Liver (tissue), 9 donors: ENCODE data around the gene CASZ1. TPM values are rescaled to one million over a fixed set of nuclear protein-coding genes. Genes with fewer than 3 reads are reported as not detected.

Experiments
- DNase-seq: peaks from one replicate; pipeline ENCODE4 v3.0.0-alpha.2; 2017; ENCODE audit warnings: low spot score
- H3K27ac ChIP-seq, 2 donors: one replicate each; pipeline ENCODE4 v1.7.0; 2013; ENCODE audit warnings: inconsistent platforms in 2 of 2, low read length in 2 of 2, control low read depth in 1 of 2, low read depth in 1 of 2, mild to moderate bottlenecking in 1 of 2
- H3K27me3 ChIP-seq, 4 donors: one replicate each; pipeline versions ENCODE4 v1.6.1 to v1.7.0; 2013; ENCODE audit warnings: low read length in 3 of 4, inconsistent platforms in 1 of 4, mild to moderate bottlenecking in 1 of 4, moderate library complexity in 1 of 4; ENCODE audit not compliant: control insufficient read depth in 4 of 4, insufficient read depth in 4 of 4
- H3K36me3 ChIP-seq, 4 donors: one replicate each; pipeline versions ENCODE4 v1.6.1 to v1.7.0; 2013; ENCODE audit warnings: low read length in 3 of 4, mild to moderate bottlenecking in 3 of 4, low read depth in 1 of 4, moderate library complexity in 1 of 4; ENCODE audit not compliant: control insufficient read depth in 4 of 4, insufficient read depth in 3 of 4
- H3K4me1 ChIP-seq, 4 donors: one replicate each; pipeline versions ENCODE4 v1.6.1 to v1.7.0; 2013; ENCODE audit warnings: low read length in 3 of 4, mild to moderate bottlenecking in 3 of 4, moderate library complexity in 1 of 4; ENCODE audit not compliant: control insufficient read depth in 4 of 4, insufficient read depth in 4 of 4
- H3K4me3 ChIP-seq, 3 donors: one replicate each; pipeline versions ENCODE4 v1.6.1 to v1.7.0; 2013; ENCODE audit warnings: low read length in 3 of 3, control low read depth in 1 of 3, low read depth in 1 of 3, mild to moderate bottlenecking in 1 of 3
- H3K9ac ChIP-seq, 2 donors: one replicate each; pipeline ENCODE4 v1.7.0; 2013; ENCODE audit warnings: low read length in 2 of 2, mild to moderate bottlenecking in 2 of 2, moderate library complexity in 2 of 2, control low read depth in 1 of 2, low read depth in 1 of 2
- H3K9me3 ChIP-seq, 4 donors: one replicate each; pipeline versions ENCODE4 v1.6.1 to v1.7.0; 2013; ENCODE audit warnings: low read length in 3 of 4; ENCODE audit not compliant: control insufficient read depth in 4 of 4
- ATF3 ChIP-seq: IDR thresholded peaks from 2 replicates; pipeline ENCODE4 v1.6.1; 2016; ENCODE audit warnings: antibody characterized with exemption
- CTCF ChIP-seq: fragments of 150-350 bp; IDR thresholded peaks from 2 replicates; pipeline ENCODE4 v1.5.1; 2017; ENCODE audit warnings: improper control_type of control experiment, low read depth, low read length; ENCODE audit not compliant: missing input control
- EGR1 ChIP-seq, 2 donors: IDR thresholded peaks; 2 replicates each; pipeline ENCODE4 v1.6.1; 2016 to 2018; ENCODE audit warnings: antibody characterized with exemption in 2 of 2, low read depth in 2 of 2
- FOXA1 ChIP-seq: IDR thresholded peaks from 2 replicates; pipeline ENCODE4 v1.6.1; 2016; ENCODE audit warnings: antibody characterized with exemption
- FOXA2 ChIP-seq: IDR thresholded peaks from 2 replicates; pipeline ENCODE4 v1.6.1; 2016; ENCODE audit warnings: antibody characterized with exemption
- GABPA ChIP-seq, 2 donors: IDR thresholded peaks in 1 of 2; conservative IDR thresholded peaks in 1 of 2; 2 replicates each; pipeline ENCODE4 v1.6.1; 2016; ENCODE audit warnings: antibody characterized with exemption in 2 of 2, mild to moderate bottlenecking in 1 of 2, moderate library complexity in 1 of 2
- HNF4A ChIP-seq, 2 donors: conservative IDR thresholded peaks; 2 replicates each; pipeline ENCODE4 v1.6.1; 2016; ENCODE audit warnings: antibody characterized with exemption in 2 of 2, mild to moderate bottlenecking in 2 of 2
- HNF4G ChIP-seq: IDR thresholded peaks from 2 replicates; pipeline ENCODE4 v1.6.1; 2016; ENCODE audit warnings: antibody characterized with exemption
- JUND ChIP-seq, 2 donors: IDR thresholded peaks; 2 replicates each; pipeline ENCODE4 v1.6.1; 2016; ENCODE audit warnings: antibody characterized with exemption in 2 of 2
- MAX ChIP-seq: IDR thresholded peaks from 2 replicates; pipeline ENCODE4 v1.6.1; 2016; ENCODE audit warnings: antibody characterized with exemption
- NR2F2 ChIP-seq: IDR thresholded peaks from 2 replicates; pipeline ENCODE4 v1.6.1; 2016; ENCODE audit warnings: antibody characterized with exemption
- RAD21 ChIP-seq, 2 donors: IDR thresholded peaks; 2 replicates each; pipeline ENCODE4 v1.6.1; 2016; ENCODE audit warnings: antibody characterized with exemption in 2 of 2, mild to moderate bottlenecking in 2 of 2
- REST ChIP-seq: IDR thresholded peaks from 2 replicates; pipeline ENCODE4 v1.6.1; 2016; ENCODE audit warnings: antibody characterized with exemption, mild to moderate bottlenecking
- RXRA ChIP-seq, 2 donors: IDR thresholded peaks; 2 replicates each; pipeline ENCODE4 v1.6.1; 2017 to 2018; ENCODE audit warnings: antibody characterized with exemption in 2 of 2, mild to moderate bottlenecking in 1 of 2
- SP1 ChIP-seq: IDR thresholded peaks from 2 replicates; pipeline ENCODE4 v1.6.1; 2018; ENCODE audit warnings: antibody characterized with exemption, mild to moderate bottlenecking
- TAF1 ChIP-seq: conservative IDR thresholded peaks from 2 replicates; pipeline ENCODE4 v1.6.1; 2016; ENCODE audit warnings: antibody characterized with exemption, mild to moderate bottlenecking
- YY1 ChIP-seq: IDR thresholded peaks from 2 replicates; pipeline ENCODE4 v1.6.1; 2016; ENCODE audit warnings: antibody characterized with exemption, mild to moderate bottlenecking
- ZBTB33 ChIP-seq: IDR thresholded peaks from 2 replicates; pipeline ENCODE4 v1.6.1; 2016; ENCODE audit warnings: antibody characterized with exemption
- WGBS: extraction: QIAGEN DNeasy Blood & Tissue Kit; methylation state at CpG from one replicate; pipeline ENCODE4 v1.1.7; 2013; 5-methylcytosine and 5-hydroxymethylcytosine counted together
- polyA plus RNA-seq, 2 donors: library from polyadenylated mRNA; stranded (reverse) in 1 of 2; unstranded in 1 of 2; fragments of 200-250 nt in 1 of 2; fragments of >200 nt in 1 of 2; fragmentation: Nextera tagmentation in 1 of 2; extraction: Ambion mirVana in 1 of 2; gene quantifications; one replicate each; pipeline versions ENCODE4 v1.2.1 to v1.2.3, GENCODE V29; 2013 to 2015
- total RNA-seq, 2 donors: library from RNA; depleted of rRNA; stranded (reverse); fragments of >200 nt; gene quantifications; one replicate each; pipeline ENCODE4 v1.2.3, GENCODE V29; 2014
- donor health status: healthy.
- donor health status: healthy.
- donor health status: healthy.
- donor health status: healthy.
- donor health status: healthy.

The CASZ1 gene
- total and polyA plus RNA-seq, 4 donors: 1.0 to 3.5 (median 1.9) TPM

GRCh38 chr1:10610901-10611600, 185.4 kb downstream of the CASZ1 start (continued):
- TF ChIP-seq ATF3 (no peak), JUND (IDR thresholded peaks at IDR 0.05) (no peak), HNF4A (conservative IDR thresholded peaks at IDR 0.05) (peak; percentile 35 to 54), FOXA1 (no peak)

GRCh38 chr1:10608690-10609089, 187.8 kb downstream of the CASZ1 start:
- Histone ChIP-seq H3K9me3 (no peaks in the 10 kb centered on the region), H3K36me3 (peaks cover 0 to 2% (median 0%) of the 10 kb centered on the region in 4 donors), H3K9ac (no peak overlapping the region), H3K27ac (no peak overlapping the region), H3K4me1 (peaks cover 0 to 2% (median 0%) of the 10 kb centered on the region in 4 donors), H3K4me3 (no peak overlapping the region), H3K27me3 (no peaks in the 10 kb centered on the region)
- DNase-seq: no peak
- TF ChIP-seq GABPA (IDR thresholded peaks at IDR 0.05 in 1 of 2, conservative IDR thresholded peaks at IDR 0.05 in 1 of 2) (no peak), HNF4A (conservative IDR thresholded peaks at IDR 0.05) (no peak), TAF1 (no peak), YY1 (no peak)
- WGBS: 97% methylated on average over 2 of the region's 2 CpGs

- DNase-seq: no peak
- no peaks in the 10 kb centered on the region for H3K27me3 ChIP-seq
- peaks cover 0 to 2% (median 0%) of the 10 kb centered on the region in 4 donors for H3K36me3 ChIP-seq
- no peaks in the 10 kb centered on the region for H3K9me3 ChIP-seq
- TF ChIP-seq REST (no peak), RAD21 (IDR thresholded peaks at IDR 0.05) (no peak), MAX (no peak), JUND (IDR thresholded peaks at IDR 0.05) (no peak), SP1 (no peak), HNF4A (conservative IDR thresholded peaks at IDR 0.05) (no peak), TAF1 (no peak), GABPA (IDR thresholded peaks at IDR 0.05 in 1 of 2, conservative IDR thresholded peaks at IDR 0.05 in 1 of 2) (no peak), HNF4G (no peak), FOXA2 (no peak), ZBTB33 (no peak), EGR1 (IDR thresholded peaks at IDR 0.05; ENCODE audit: low read depth in 2 of 2) (no peak), FOXA1 (no peak), CTCF (no peak), YY1 (no peak), ATF3 (no peak), RXRA (IDR thresholded peaks at IDR 0.05) (no peak), NR2F2 (no peak)
- no peak overlapping the region for H3K9ac ChIP-seq
- 78% methylated on average over 3 of the region's 3 CpGs for WGBS
- H3K4me1 ChIP-seq: peaks cover 0 to 9% (median 8%) of the 10 kb centered on the region in 4 donors
- no peak overlapping the region for H3K4me3 ChIP-seq
- no peak overlapping the region for H3K27ac ChIP-seq
Observed at GRCh38 chr1:10607228-10607627, 189.2 kb downstream of the CASZ1 start.
